ENCODE measurements around the gene TDP1.
"Not testable (repeated sequence)": the region's sequence is repeated elsewhere in the genome, so short reads cannot be mapped to it uniquely, and the experiment has no call there.

Gene TDP1

DNA sequence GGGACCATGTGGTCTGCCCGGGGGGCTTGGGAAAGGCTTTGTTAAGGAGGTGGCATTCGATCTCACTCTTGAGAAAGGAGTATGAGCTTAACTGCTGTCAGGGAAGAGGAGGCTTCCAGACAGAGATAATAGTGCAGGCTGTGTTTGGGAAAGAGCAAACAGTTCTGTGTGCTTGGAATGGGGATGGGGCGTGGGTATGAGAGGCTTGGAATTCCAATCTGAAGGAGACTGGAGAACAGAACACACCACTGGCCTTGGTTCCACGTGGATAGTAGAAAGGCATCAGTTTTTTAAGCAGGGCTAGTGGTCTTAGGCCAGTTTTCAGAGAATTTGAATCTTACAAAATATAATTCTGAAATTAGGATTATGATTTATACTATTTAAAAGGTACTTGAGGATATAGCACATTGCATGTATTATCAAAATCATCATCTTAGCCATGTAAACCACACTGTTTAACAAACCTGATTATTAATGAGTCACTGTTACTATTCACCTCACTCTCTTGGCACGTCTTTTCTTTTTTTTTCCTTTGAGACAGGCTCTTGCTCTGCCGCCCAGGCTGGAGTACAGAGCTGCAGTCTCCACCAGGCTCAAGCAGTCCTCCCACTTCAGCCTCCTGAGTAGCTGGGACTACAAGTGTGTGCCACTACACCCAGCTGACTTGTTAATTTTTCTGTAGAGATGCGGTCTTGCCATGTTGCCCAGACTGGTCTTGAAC, 67.6 kb downstream of the TDP1 start:
- H3K4me3 ChIP-seq (ENCODE audit: low read depth, low read length): no peak overlapping the region
- CTCF ChIA-PET: interaction anchor here (1.3 kb wide), 1 partner anchor 39 kb away, joined by 3 read pairs; the partner anchor contains the start of gene KCNK13
- no peak for DNase-seq (ENCODE audit: low read depth, low spot score)
- POLR2A ChIA-PET: no interaction called here
- TF ChIP-seq, protein P1, sequence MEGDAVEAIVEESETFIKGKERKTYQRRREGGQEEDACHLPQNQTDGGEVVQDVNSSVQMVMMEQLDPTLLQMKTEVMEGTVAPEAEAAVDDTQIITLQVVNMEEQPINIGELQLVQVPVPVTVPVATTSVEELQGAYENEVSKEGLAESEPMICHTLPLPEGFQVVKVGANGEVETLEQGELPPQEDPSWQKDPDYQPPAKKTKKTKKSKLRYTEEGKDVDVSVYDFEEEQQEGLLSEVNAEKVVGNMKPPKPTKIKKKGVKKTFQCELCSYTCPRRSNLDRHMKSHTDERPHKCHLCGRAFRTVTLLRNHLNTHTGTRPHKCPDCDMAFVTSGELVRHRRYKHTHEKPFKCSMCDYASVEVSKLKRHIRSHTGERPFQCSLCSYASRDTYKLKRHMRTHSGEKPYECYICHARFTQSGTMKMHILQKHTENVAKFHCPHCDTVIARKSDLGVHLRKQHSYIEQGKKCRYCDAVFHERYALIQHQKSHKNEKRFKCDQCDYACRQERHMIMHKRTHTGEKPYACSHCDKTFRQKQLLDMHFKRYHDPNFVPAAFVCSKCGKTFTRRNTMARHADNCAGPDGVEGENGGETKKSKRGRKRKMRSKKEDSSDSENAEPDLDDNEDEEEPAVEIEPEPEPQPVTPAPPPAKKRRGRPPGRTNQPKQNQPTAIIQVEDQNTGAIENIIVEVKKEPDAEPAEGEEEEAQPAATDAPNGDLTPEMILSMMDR (IDR thresholded peaks at IDR 0.05; ENCODE audit: insufficient read depth, low read length, missing control alignments): no peak

DNA sequence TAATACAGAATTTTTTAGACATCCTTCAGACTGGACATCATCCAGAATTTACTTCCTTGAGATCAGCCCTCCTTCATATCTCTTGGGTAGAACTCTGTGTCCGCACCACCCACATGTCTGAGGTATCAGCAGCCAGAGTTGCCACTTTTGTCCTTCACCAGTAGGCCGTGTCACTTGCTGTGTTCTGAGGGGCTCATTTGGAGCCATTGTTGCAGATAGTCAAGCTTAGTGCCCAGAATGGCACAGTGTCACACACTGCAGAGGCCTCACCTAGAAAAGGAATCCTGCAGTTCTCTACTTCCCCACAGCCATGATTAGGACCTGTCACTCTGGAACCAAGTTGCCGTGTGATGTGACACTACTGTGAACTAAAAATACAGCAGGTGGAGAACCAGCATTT, 69.2 kb downstream of the TDP1 start:
- H3K4me3 ChIP-seq (ENCODE audit: low read depth, low read length): no peak overlapping the region
- no peak for DNase-seq (ENCODE audit: low read depth, low spot score)
- TF ChIP-seq, protein P1 (IDR thresholded peaks at IDR 0.05; ENCODE audit: insufficient read depth, low read length, missing control alignments): no peak
- ChIA-PET CTCF (no interaction called here), POLR2A (no interaction called here)

DNA sequence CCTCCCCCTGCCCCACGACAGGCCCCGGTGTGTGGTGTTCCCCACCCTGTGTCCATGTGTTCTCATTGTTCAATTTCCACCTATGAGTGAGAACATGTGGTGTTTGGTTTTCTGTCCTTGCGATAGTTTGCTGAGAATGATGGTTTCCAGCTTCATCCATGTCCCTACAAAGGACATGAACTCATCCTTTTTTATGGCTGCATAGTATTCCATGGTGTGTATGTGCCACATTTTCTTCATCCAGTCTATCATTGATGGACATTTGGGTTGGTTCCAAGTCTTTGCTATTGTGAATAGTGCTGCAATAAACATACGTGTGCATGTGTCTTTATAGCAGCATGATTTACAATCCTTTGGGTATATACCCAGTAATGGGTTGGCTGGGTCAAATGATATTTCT, 70.9 kb downstream of the TDP1 start:
- POLR2A ChIA-PET; CTCF ChIA-PET; DNase-seq (ENCODE audit: low read depth, low spot score); H3K4me3 ChIP-seq (ENCODE audit: low read depth, low read length): not testable (repeated sequence)

DNA sequence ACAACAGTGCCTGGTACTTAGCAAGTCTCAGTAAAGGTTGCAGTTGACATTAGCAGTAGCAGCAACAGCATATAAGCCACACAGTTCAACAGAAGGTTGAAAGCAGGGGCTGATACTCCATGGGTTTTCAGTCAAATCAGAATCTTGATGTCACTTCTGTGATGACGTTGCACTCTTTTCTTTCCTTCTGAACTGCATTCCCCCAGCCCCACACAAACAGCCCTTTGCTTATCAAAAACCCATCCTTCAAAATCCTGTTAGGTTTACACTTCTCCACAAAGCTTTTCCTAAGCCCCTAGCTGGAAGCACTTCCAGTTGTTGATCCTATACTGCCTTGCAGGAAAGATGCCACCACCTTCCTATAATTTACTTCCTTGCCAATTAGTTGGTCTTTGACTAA, 72.1 kb downstream of the TDP1 start:
- no peak for DNase-seq (ENCODE audit: low read depth, low spot score)
- POLR2A ChIA-PET: no interaction called here
- H3K4me3 ChIP-seq (ENCODE audit: low read depth, low read length): no peak overlapping the region
- TF ChIP-seq, protein P1 (IDR thresholded peaks at IDR 0.05; ENCODE audit: insufficient read depth, low read length, missing control alignments): no peak
- CTCF ChIA-PET: interaction anchor here (1.1 kb wide), 1 partner anchor 9 kb away, joined by 4 read pairs; no protein-coding TSS in a partner anchor

DNA sequence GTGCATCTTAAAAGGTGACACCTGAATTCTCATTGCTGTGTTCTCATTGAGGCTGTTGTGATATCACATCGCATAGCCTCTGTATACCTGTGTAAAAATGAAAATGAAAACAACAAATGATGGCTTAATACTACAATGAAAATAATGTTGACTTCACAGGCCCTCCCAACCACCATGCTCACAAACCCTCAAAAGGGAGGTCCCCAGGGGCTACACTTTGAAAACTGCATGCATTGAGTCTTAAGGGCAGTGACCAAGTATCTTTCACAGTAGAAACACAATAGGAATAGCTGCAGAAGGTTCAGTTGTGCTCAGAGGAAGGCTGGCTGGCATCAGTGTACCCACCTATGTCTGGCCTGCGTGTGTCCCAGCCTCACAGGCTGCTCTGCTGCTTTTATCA, 78.4 kb downstream of the TDP1 start:
- H3K4me3 ChIP-seq (ENCODE audit: low read depth, low read length): no peak overlapping the region
- ChIA-PET CTCF (no interaction called here), POLR2A (no interaction called here)
- TF ChIP-seq, protein P1 (IDR thresholded peaks at IDR 0.05; ENCODE audit: insufficient read depth, low read length, missing control alignments): no peak
- DNase-seq (ENCODE audit: low read depth, low spot score): no peak

DNA sequence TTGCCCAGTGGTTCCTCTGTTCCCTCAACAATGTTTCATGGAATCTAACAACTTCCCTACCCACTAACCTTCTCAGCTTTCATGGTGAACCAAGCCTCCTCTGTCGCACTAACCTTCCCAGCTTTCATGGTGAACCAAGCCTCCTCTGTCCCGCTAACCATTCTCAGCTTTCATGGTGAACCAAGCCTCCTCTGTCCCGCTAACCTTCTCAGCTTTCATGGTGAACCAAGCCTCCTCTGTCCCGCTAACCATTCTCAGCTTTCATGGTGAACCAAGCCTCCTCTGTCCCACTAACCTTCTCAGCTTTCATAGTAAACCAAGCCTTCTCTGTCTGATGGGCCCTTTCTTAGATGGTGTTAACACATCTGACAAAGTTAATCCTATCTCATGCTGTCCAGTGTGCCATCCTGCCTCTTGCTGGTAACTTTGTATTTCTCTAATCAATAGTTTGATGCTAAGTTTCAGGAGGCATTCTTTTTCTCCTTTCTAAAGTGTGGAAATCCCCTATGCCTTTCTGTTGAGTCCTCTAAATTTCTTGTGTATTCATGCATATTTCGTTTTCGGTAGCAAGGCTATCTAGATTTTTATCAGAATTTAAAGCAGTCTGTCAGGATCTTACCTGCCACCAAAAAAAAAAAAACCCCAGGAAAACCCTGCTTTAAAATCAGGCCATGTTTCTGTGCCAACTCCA, 79.3 kb downstream of the TDP1 start:
- TF ChIP-seq, protein P1 (IDR thresholded peaks at IDR 0.05; ENCODE audit: insufficient read depth, low read length, missing control alignments): no peak
- no peak overlapping the region for H3K4me3 ChIP-seq (ENCODE audit: low read depth, low read length)
- ChIA-PET POLR2A (no interaction called here), CTCF (no interaction called here)
- DNase-seq (ENCODE audit: low read depth, low spot score): no peak

All from AG04449 (cell line).